Measurements from ENCODE around the gene ASCL5.
A peak's percentile ranks its signal among the peaks of the same experiment; 100 is the strongest.

Gene ASCL5

DNA sequence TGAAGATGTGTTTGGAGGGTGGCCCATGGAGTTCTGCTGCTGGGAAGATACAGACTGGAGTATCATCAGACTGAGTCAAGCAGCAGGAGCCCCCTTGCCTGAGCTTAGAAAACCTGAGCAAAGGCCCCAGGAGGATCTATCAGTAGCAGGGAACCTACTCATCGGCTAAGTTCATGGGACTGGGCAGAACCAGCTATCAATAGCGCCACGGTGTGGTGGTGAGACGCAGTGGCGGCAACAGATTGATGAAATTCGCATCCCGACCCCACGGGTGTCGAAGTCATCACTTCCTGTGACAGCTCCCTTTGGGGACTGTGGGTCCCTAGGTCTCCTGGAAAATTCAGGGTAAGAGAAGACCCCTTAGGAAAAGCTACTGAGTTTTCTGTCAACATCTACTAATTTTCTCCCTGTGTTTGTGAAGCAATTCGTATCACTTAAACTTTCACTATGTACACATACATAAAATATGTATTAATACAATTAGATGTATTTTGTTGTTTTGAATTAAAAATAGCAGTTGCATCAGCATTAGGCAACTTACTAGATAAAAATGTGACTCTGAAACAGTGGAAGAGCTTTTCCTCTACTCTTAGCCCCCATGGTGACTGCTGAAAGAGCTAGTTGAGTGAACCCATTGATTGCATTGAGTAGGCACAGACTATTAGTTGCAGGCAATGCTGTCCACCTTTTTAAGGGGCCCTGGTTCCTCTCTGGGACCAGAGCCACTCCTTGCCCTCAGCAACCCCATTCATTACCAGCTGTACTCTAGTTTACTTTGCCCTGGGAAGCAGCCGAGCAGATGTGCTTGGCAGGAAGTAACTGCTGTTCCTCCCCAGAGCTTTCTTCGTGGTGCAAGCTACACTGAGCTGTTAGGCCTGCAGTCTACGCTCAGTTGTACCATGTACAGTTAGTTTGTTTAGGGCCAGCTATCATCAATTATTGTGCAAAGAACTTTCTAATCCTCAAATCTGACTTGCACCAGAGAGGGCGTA lies 7.5 kb downstream of the ASCL5 start:
- TF ChIP-seq RAD21 (IDR thresholded peaks at IDR 0.05; ENCODE audit: low read depth): peak; percentile 73
- no peak for TF ChIP-seq CREB1 (IDR thresholded peaks at IDR 0.05; ENCODE audit: low read depth)
- no peak for TF ChIP-seq MAX (IDR thresholded peaks at IDR 0.05)

GRCh38 chr1:201116091-201116490 lies 10.9 kb downstream of the ASCL5 start:
- TF ChIP-seq FOXM1 (IDR thresholded peaks at IDR 0.05; ENCODE audit: borderline replicate concordance, low read depth) (no peak), MAX (IDR thresholded peaks at IDR 0.05) (no peak), REST (IDR thresholded peaks at IDR 0.05; ENCODE audit: low read depth) (no peak), EP300 (IDR thresholded peaks at IDR 0.05; ENCODE audit: borderline replicate concordance) (no peak)

DNA sequence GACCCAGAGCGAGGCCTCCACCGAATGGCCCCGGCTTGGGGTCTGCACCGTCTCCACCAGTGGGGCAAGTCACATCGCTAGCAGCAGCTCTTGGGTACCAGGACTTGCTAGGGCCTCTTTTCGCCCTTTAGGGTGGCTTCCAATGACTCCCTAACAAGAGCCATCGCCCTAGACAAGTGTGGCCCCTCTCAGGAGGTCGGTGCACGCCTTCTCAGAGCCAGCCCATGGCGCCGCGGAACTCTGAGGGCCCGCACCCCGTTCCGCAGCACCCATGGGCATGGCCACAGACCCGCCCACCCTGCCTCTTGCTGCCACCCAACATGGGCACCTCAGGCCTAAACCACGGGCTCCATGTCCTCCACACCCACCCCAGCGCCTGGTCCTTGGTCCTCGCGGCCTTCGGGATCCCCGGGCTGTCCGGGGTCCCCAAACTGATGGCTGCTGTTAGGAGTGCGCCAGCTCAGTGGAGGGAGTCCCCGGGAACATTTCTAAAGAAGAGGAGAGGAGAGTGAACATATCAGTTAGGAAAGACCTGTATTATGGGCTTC lies 11.5 kb downstream of the ASCL5 start:
- TF ChIP-seq FOXM1 (IDR thresholded peaks at IDR 0.05; ENCODE audit: borderline replicate concordance, low read depth) (no peak), REST (IDR thresholded peaks at IDR 0.05; ENCODE audit: low read depth) (no peak), EP300 (IDR thresholded peaks at IDR 0.05; ENCODE audit: borderline replicate concordance) (no peak), EGR1 (IDR thresholded peaks at IDR 0.05) (no peak), YY1 (IDR thresholded peaks at IDR 0.05; ENCODE audit: low read depth) (no peak), USF1 (IDR thresholded peaks at IDR 0.05) (no peak), TAF1 (IDR thresholded peaks at IDR 0.05; ENCODE audit: low read depth) (no peak), RAD21 (IDR thresholded peaks at IDR 0.05; ENCODE audit: low read depth) (no peak), CREB1 (IDR thresholded peaks at IDR 0.05; ENCODE audit: low read depth) (no peak)

DNA sequence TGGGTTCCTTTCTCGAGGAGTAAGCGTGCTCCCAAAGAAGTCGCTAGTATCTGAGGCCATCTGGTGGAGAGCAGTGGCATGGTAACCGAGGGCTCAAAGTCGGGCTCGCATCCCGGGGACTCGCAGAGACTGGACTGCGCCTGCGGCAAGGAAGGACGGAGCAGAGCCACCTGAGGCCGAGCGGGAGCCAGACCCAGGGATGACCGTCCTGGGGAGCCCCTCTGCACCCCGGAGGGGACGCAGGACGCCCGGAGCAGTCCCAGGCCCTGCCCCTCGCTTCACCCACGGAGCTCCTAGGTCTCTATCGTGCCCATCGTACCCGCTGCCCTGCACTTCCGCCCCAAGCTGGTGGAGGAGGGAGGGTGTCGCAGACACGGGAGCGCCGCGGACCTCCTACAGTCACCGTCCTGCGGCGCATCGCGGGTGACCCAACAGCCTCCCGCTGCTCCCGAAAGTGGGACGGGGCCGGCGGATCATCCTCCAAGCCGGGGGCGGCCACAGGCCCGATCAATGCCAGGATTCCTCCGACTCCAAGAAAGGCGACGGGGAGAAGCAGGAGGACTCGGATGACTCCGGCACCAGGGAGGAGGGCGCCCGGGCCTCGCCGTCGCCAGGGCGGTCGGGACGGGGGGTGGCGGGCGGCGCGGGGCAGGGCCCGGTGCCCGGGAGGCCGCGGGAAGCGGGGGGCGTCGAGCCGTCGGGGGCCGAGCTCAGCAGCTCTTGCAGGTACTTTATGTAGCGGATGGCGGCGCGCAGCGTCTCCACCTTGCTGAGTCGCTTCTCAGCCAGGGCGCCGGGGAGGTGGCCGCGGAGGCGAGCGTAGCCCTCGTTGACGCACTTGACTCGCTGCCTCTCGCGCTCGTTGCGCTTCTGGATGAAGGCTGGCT lies 12.5 kb downstream of the ASCL5 start:
- TF ChIP-seq YY1 (IDR thresholded peaks at IDR 0.05; ENCODE audit: low read depth) (no peak), CREB1 (IDR thresholded peaks at IDR 0.05; ENCODE audit: low read depth) (no peak), NFIC (IDR thresholded peaks at IDR 0.05) (no peak), FOXM1 (IDR thresholded peaks at IDR 0.05; ENCODE audit: borderline replicate concordance, low read depth) (no peak), USF1 (IDR thresholded peaks at IDR 0.05) (no peak), ZBTB7A (IDR thresholded peaks at IDR 0.05; ENCODE audit: low read depth) (0 out of 2 replicates have a peak, but pooled peaks have one; percentile 25), EGR1 (IDR thresholded peaks at IDR 0.05) (no peak), REST (IDR thresholded peaks at IDR 0.05; ENCODE audit: low read depth) (no peak), TEAD4 (IDR thresholded peaks at IDR 0.05) (no peak), TCF12 (IDR thresholded peaks at IDR 0.05; ENCODE audit: low read depth) (no peak), EP300 (IDR thresholded peaks at IDR 0.05; ENCODE audit: borderline replicate concordance) (no peak), CEBPB (IDR thresholded peaks at IDR 0.05) (no peak), TAF1 (IDR thresholded peaks at IDR 0.05; ENCODE audit: low read depth) (no peak), MAX (IDR thresholded peaks at IDR 0.05) (peak; percentile 77), RAD21 (IDR thresholded peaks at IDR 0.05; ENCODE audit: low read depth) (peak; percentile 97)
